Kidney (tissue), 14 donors: ENCODE measurements around the gene CASP9. TPM values are rescaled to one million over a fixed set of nuclear protein-coding genes. Genes with fewer than 3 reads are reported as not detected.
"Not testable (repeated sequence)": the region's sequence is repeated elsewhere in the genome, so short reads cannot be mapped to it uniquely, and the experiment has no call there.

Experiments
- DNase-seq, 5 donors: peaks; one replicate each; pipeline ENCODE4 v3.0.0-alpha.2; 2013 to 2020
- FAIRE-seq: peaks from 2 replicates; lab custom pipeline; 2012; peaks lifted over from hg19 to GRCh38; lab: Jason Lieb, UNC
- H3K27ac ChIP-seq, 2 donors: one replicate each; pipeline ENCODE4 v1.7.0; 2013; ENCODE audit warnings: low read depth in 2 of 2, low read length in 2 of 2, inconsistent platforms in 1 of 2
- H3K27me3 ChIP-seq: one replicate; pipeline ENCODE4 v1.7.1; 2013; ENCODE audit warnings: low read length, inconsistent platforms; ENCODE audit not compliant: control insufficient read depth, insufficient read depth
- H3K36me3 ChIP-seq, 3 donors: one replicate each; pipeline versions ENCODE4 v1.7.0 to v1.7.1; 2013; ENCODE audit warnings: low read length in 3 of 3, control low read depth in 1 of 3, inconsistent platforms in 1 of 3; ENCODE audit not compliant: insufficient read depth in 3 of 3, control insufficient read depth in 2 of 3
- H3K4me1 ChIP-seq, 3 donors: one replicate each; pipeline versions ENCODE4 v1.7.0 to v1.7.1; 2013; ENCODE audit warnings: low read length in 3 of 3, inconsistent platforms in 1 of 3, low read depth in 1 of 3; ENCODE audit not compliant: control insufficient read depth in 2 of 3, insufficient read depth in 2 of 3
- H3K4me3 ChIP-seq, 3 donors: one replicate each; pipeline versions ENCODE4 v1.7.0 to v1.8.1; 2013; ENCODE audit warnings: low read length in 3 of 3, control low read depth in 1 of 3, inconsistent platforms in 1 of 3
- H3K9ac ChIP-seq, 3 donors: one replicate each; pipeline versions ENCODE4 v1.7.0 to v1.7.1; 2013; ENCODE audit warnings: low read length in 3 of 3, control low read depth in 1 of 3, inconsistent platforms in 1 of 3
- H3K9me3 ChIP-seq, 3 donors: one replicate each; pipeline versions ENCODE4 v1.7.0 to v1.7.1; 2013; ENCODE audit warnings: low read length in 3 of 3, control low read depth in 1 of 3, inconsistent platforms in 1 of 3; ENCODE audit not compliant: control insufficient read depth in 2 of 3, insufficient read depth in 1 of 3
- CTCF ChIP-seq: IDR thresholded peaks from 3 replicates; pipeline ENCODE4 v1.5.1; 2012; ENCODE audit warnings: mild to moderate bottlenecking, moderate library complexity, borderline replicate concordance; ENCODE audit not compliant: insufficient read depth; ENCODE audit errors: extremely low read depth
- intact Hi-C: fragments of 100-400 bp; cut with DNase I; formaldehyde crosslinking; loops from one replicate; pipeline ENCODE4 v1.11.1; 2022
- polyA plus RNA-seq: library from polyadenylated mRNA; stranded (reverse); fragments of 350-450 nt; fragmentation: Illumina TruSeq; extraction: RNeasy Lipid Tissue Mini Kit (QIAGEN cat#74804); gene quantifications from one replicate; pipeline ENCODE4 v1.2.3, GENCODE V29; 2014; ENCODE audit warnings: low read depth, low replicate concordance; ENCODE audit not compliant: insufficient read depth
- total RNA-seq: library from RNA; stranded (reverse); fragmentation: NEBNext Ultra II Directional; extraction: Animal tissue kit (Norgen Biotek cat#: 25700); gene quantifications from one replicate; pipeline ENCODE4 v1.2.1, GENCODE V29; 2021
- donor health status: control.
- donor health status: control.
- donor health status: control.
- donor health status: control.
- donor health status: control.
- donor health status: DM: yes; HTN: yes; CAD: no.
- donor health status: Normal renal cell carcinoma (clear cell type).

The CASP9 gene
- total and polyA plus RNA-seq, 2 donors from 2014 or later = 18.2 to 20.1 TPM

GRCh38 chr1:15472587-15472986 is 51.4 kb downstream of the CASP9 start:
- Histone ChIP-seq H3K9ac (no peak overlapping the region), H3K4me3 (no peak overlapping the region), H3K36me3 (no peaks in the 10 kb centered on the region), H3K4me1 (no peaks in the 10 kb centered on the region), H3K27ac (no peak overlapping the region), H3K9me3 (no peaks in the 10 kb centered on the region), H3K27me3 (no peaks in the 10 kb centered on the region)
- TF ChIP-seq CTCF = no peak
- no peak for DNase-seq
- no peak for FAIRE-seq
- intact Hi-C loops = no loop called here

- H3K4me3 ChIP-seq, H3K27me3 ChIP-seq, intact Hi-C loops, H3K9me3 ChIP-seq, H3K27ac ChIP-seq, H3K4me1 ChIP-seq, FAIRE-seq, H3K36me3 ChIP-seq, DNase-seq, H3K9ac ChIP-seq: not testable (repeated sequence)
These were observed 52.3 kb downstream of the CASP9 start for GRCh38 chr1:15471723-15472122.

GRCh38 chr1:15471067-15471466 is 52.9 kb downstream of the CASP9 start:
- H3K27me3 ChIP-seq, H3K4me1 ChIP-seq, intact Hi-C loops, H3K36me3 ChIP-seq, DNase-seq, FAIRE-seq, H3K9me3 ChIP-seq, H3K4me3 ChIP-seq, H3K9ac ChIP-seq, H3K27ac ChIP-seq: not testable (repeated sequence)

- not testable (repeated sequence) for FAIRE-seq, DNase-seq, H3K27me3 ChIP-seq
These were observed 54.1 kb downstream of the CASP9 start for GRCh38 chr1:15469821-15470448.

GRCh38 chr1:15469361-15469760 is 54.7 kb downstream of the CASP9 start:
- Histone ChIP-seq H3K9me3 (no peaks in the 10 kb centered on the region), H3K4me3 (no peak overlapping the region), H3K9ac (no peak overlapping the region), H3K27ac (no peak overlapping the region), H3K4me1 (no peaks in the 10 kb centered on the region), H3K27me3 (no peaks in the 10 kb centered on the region), H3K36me3 (no peaks in the 10 kb centered on the region)
- intact Hi-C loops = no loop called here
- TF ChIP-seq CTCF = no peak
- FAIRE-seq (no peak), DNase-seq (no peak)

More at GRCh38 chr1:15469821-15470448, 54.1 kb downstream of the CASP9 start:
- intact Hi-C loops, H3K4me1 ChIP-seq, H3K27ac ChIP-seq, H3K36me3 ChIP-seq, H3K4me3 ChIP-seq, H3K9me3 ChIP-seq, H3K9ac ChIP-seq: not testable (repeated sequence)
